SH-SY5Y (cell line): ENCODE results near the gene FAT3.

Experiments
- GATA2 ChIP-seq: IDR thresholded peaks from 2 replicates; pipeline ENCODE4 v1.6.1; 2011; ENCODE audit warnings: mild to moderate bottlenecking, low read depth, low read length
- GATA3 ChIP-seq: IDR thresholded peaks from 2 replicates; pipeline ENCODE4 v1.6.1; 2011; ENCODE audit warnings: low read depth, mild to moderate bottlenecking, low read length, moderate library complexity

DNA sequence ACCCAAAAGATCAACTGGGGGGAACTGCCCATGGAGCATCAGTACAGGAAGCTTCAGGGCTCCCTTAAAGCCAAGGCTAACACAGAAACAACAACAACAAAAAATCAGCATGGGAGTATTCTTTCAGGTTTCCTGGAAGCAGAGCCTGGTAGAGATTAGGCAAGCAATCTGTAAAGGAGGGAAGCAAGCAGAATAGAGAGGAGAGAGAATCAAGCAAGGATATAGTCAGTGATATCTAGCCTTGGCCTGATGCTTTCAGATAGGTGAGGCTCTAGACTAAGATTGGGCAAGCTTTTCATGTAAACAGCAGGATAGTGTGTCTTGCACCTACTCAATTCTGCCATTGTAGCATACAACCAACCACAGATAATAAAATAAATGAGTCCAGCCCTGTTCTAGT lies 44.4 kb upstream of the FAT3 start:
- TF ChIP-seq GATA2 = no peak
- no peak for TF ChIP-seq GATA3
